Liver (tissue), 3 donors: Measurements from ENCODE around the gene SLC16A7.

Experiments
- ATF3 ChIP-seq: IDR thresholded peaks from 2 replicates; pipeline ENCODE4 v1.6.1; 2016; ENCODE audit warnings: antibody characterized with exemption
- JUND ChIP-seq, 2 donors: IDR thresholded peaks; 2 replicates each; pipeline ENCODE4 v1.6.1; 2016; ENCODE audit warnings: antibody characterized with exemption in 2 of 2
- TF ChIP-seq, protein P1 (sequence below): fragments of 150-350 bp; IDR thresholded peaks from 2 replicates; pipeline ENCODE4 v1.5.1; 2017; ENCODE audit warnings: improper control_type of control experiment, low read depth, low read length; ENCODE audit not compliant: missing input control
- TF ChIP-seq, protein P2 (sequence below): IDR thresholded peaks from 2 replicates; pipeline ENCODE4 v1.6.1; 2016; ENCODE audit warnings: antibody characterized with exemption
- donor health status: healthy.
- donor health status: healthy.

DNA sequence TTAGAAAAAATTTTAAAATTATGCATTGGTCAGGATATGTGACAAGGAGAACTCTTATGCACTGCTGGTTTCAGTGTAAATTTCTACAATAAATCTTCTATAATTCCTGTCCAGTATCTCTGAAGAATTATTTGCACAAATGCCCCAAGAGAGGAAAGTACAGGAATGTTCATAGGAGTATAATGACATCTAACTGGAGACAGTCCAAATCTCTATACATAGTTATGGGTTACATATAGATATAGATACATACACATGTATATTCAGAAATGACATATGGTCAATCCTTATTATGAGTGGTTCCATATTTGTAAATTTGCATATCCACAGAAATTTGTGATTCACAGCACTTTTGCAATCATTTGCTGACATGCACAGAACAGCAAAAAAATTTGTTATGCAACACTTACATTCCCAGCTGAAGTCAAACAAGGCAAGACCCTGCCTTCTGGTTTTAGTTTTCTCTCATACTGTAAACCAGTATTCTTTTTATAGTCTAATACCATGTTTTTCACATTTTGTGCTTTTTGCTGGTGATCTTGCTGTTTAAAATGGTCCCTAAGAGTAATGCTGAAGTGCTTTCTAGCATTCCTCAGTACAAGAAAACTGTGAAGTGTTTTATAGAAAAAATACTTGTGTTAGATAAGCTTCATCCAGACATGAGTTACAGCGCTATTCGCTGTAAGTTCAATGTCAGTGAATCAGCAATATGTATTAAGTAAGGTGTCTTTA is 103.8 kb downstream of the SLC16A7 start:
- TF ChIP-seq ATF3 (no peak), JUND (IDR thresholded peaks at IDR 0.05) (no peak)
- TF ChIP-seq, protein P1, sequence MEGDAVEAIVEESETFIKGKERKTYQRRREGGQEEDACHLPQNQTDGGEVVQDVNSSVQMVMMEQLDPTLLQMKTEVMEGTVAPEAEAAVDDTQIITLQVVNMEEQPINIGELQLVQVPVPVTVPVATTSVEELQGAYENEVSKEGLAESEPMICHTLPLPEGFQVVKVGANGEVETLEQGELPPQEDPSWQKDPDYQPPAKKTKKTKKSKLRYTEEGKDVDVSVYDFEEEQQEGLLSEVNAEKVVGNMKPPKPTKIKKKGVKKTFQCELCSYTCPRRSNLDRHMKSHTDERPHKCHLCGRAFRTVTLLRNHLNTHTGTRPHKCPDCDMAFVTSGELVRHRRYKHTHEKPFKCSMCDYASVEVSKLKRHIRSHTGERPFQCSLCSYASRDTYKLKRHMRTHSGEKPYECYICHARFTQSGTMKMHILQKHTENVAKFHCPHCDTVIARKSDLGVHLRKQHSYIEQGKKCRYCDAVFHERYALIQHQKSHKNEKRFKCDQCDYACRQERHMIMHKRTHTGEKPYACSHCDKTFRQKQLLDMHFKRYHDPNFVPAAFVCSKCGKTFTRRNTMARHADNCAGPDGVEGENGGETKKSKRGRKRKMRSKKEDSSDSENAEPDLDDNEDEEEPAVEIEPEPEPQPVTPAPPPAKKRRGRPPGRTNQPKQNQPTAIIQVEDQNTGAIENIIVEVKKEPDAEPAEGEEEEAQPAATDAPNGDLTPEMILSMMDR: no peak
- TF ChIP-seq, protein P2, sequence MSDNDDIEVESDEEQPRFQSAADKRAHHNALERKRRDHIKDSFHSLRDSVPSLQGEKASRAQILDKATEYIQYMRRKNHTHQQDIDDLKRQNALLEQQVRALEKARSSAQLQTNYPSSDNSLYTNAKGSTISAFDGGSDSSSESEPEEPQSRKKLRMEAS: no peak
